Measurements from ENCODE around the gene DIAPH2.

Gene DIAPH2

DNA sequence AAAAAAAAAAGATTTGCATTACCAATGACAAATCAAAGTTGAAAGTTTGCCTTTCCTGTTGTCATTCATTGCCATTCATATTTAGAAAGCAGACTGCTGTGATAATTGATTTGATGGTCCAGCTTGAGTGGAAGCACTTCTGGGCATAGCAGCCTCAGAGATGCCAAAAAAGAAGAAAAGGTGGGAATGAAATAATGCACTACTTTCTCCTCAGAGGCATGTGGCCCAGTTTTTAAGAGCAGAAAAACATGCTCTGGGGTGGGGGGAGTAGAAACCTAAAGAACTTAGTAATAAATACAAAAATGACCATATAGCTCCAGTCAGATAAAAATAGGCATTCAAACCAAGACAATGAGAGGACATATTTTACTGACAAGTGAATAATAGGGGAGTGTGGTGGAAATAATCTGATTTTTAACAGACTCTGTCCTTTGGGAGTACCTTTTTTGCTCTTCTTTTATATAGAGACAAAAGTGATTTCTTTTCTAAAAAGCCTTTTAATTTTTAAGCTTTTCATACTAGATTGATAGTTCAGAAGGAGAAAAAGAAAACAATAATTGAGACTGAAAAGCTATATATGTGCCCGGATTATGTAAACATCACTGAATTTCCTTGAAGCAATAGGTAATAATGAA, 798.1 kb downstream of the DIAPH2 start:
- no peak for TF ChIP-seq GATA3 (IDR thresholded peaks at IDR 0.05; ENCODE audit: low read depth, low read length)
- TF ChIP-seq GATA2 (IDR thresholded peaks at IDR 0.05; ENCODE audit: low read depth, low read length) = no peak

DNA sequence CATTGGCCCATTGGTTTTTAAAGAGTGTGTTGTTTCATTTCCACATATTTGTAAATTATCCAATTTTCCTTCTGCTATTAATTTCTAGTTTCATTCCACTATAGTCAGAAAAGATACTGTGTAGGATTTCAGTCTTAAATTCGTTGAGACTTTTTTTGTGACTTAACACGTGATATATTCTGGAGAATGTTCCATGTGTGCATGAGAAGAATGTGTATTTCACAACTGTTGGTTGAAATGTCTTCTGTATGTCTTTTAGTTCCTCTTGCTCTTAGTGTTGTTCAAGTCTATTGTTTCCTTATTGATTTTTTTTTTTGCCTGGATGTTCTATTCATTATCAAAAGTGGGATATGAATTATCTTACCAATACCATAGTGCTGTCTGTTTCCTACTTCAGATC, 806.0 kb downstream of the DIAPH2 start:
- TF ChIP-seq GATA2 (IDR thresholded peaks at IDR 0.05; ENCODE audit: low read depth, low read length) = no peak
- no peak for TF ChIP-seq GATA3 (IDR thresholded peaks at IDR 0.05; ENCODE audit: low read depth, low read length)

DNA sequence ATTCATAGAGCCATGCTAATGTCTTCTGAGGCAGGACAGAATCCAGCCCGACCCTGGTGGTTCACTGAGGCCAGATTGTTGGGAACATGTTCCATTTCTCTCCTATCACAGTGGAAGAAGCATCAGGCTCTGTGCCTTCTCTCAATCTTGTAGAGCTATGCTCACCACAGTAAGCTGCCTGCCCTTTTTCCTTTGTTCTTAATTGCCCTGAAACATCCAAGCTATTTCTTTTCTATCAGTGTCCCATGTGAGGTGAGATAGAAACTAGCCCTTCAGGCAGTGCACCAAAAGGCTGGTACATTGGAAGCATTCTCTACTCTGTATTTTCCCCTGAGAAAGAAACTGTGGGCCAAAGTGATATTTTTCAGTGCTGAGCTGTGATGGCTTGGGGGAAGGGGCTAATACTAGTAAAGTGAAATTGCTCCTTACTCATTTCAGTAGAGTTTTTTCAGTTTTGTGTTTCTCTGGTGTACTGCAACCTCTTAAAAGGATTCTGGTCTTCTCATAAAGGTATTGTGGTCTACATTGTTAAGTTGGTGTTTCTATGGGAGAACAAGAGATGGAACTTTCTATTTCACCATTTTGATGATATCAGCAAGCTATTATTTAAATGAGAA, 810.2 kb downstream of the DIAPH2 start:
- TF ChIP-seq GATA2 (IDR thresholded peaks at IDR 0.05; ENCODE audit: low read depth, low read length) = no peak
- no peak for TF ChIP-seq GATA3 (IDR thresholded peaks at IDR 0.05; ENCODE audit: low read depth, low read length)

DNA sequence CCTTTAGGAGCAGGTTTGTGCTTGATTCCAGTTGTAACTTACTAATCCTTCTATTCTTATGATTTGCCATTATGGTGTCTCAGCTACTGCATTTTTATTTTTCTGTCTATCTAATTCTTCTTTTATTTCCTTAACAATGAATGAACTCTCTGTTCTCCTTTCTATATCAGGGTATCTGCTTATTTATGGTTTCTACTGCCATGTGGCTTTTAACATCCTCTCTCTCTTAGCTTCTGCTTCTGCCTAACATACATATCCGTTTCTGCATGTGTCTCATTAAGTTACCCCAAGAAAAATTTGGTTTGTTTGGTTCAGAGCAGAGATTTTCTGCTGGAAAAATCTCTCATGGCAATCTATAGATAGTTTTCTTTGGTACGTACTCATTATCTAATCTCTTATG, 813.5 kb downstream of the DIAPH2 start:
- TF ChIP-seq GATA3 (IDR thresholded peaks at IDR 0.05; ENCODE audit: low read depth, low read length) (no peak), GATA2 (IDR thresholded peaks at IDR 0.05; ENCODE audit: low read depth, low read length) (no peak)

DNA sequence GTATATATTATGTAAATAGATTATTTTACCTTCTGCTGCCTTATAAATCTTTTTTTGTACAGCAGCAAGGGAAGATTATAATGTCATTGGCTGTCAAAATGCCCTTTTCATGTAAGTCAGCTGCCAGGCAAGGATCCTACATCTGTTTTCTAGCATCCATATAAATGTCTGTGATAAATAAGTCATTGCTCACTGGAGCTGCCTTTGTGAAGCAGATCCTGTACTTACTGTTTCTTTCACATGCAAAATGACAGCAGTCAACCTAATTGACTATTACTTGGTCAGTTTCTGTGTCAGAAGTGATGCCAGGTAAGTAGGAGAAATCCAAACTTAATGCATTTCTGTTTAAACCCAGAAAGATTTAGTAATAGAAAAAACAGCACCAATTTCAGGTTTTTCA, 819.8 kb downstream of the DIAPH2 start:
- TF ChIP-seq GATA3 (IDR thresholded peaks at IDR 0.05; ENCODE audit: low read depth, low read length) (no peak), GATA2 (IDR thresholded peaks at IDR 0.05; ENCODE audit: low read depth, low read length) (no peak)

DNA sequence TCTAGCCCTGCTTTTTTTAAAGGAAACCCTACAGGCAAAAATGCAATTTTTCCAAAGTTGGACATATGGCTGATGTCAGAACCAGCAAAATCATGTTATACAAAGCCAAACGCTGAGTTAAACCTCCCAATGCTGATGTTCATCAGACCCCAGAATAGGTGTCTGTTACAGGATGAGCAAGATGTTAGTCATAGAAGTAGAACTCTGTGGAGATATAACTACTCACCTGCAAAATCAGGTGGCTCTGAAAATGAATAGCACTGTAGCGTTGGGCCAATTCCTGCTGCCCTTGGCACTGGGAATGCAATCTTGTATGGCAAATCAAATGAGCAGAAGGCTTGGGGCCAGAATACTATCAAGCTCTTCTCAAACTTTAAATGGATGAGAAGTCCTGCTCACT, 833.1 kb downstream of the DIAPH2 start:
- TF ChIP-seq GATA2 (IDR thresholded peaks at IDR 0.05; ENCODE audit: low read depth, low read length) = no peak
- no peak for TF ChIP-seq GATA3 (IDR thresholded peaks at IDR 0.05; ENCODE audit: low read depth, low read length)

DNA sequence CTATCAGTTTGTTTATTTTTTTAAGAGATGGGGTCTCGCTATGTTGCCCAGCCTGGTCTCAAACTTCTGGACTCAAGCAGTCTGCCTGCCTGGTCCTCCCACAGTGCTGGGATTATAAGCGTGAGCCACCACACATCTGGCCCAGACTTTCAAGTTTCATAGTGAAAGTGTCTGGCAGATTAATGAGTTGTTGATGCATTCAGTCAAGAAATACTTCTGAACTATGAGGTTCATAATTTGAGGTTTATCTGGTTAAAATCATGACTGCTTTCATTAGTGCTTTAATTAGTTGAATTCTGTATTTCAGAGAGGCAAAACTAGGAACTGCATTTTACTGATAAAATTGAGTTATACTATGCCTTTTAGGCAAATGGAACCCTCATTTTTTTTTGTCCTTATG, 837.7 kb downstream of the DIAPH2 start:
- TF ChIP-seq GATA3 (IDR thresholded peaks at IDR 0.05; ENCODE audit: low read depth, low read length) (no peak), GATA2 (IDR thresholded peaks at IDR 0.05; ENCODE audit: low read depth, low read length) (no peak)

DNA sequence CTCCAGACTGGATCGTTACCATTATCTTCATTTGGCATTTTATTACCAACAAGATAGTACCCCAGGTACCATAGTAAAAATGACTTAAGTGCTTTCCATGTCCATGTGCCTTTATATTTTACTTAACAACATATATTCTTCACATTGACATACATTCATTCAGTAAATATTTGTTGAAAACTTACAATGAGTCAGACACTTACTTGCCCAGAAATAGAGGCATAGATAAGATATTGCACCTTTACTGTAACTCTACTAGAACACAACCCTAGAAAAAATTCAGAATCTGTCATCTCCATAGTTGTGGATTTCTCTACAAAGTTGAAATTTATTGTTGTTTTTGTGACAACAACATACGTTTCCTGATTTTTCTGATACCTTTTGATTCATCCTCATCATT, 839.7 kb downstream of the DIAPH2 start:
- no peak for TF ChIP-seq GATA3 (IDR thresholded peaks at IDR 0.05; ENCODE audit: low read depth, low read length)
- TF ChIP-seq GATA2 (IDR thresholded peaks at IDR 0.05; ENCODE audit: low read depth, low read length) = no peak

DNA sequence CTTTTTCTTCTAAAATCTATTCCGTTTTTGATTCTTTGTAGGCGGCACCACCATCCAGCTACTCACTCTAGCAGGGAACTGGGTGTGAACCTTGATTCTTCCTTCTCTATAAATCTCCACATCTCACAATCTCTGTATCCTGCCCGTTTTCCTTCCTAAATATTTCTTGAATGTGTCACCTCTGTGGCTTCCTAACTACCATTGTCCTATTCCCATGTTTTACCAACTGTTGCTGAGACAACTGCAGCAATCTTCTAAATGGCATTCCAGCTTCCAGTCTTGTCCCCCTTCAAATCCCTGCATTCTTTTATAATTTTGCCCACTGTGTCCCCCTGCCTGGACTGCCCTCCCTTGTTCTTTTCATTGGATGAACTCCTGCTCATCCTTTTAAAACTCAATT, 840.4 kb downstream of the DIAPH2 start:
- no peak for TF ChIP-seq GATA3 (IDR thresholded peaks at IDR 0.05; ENCODE audit: low read depth, low read length)
- TF ChIP-seq GATA2 (IDR thresholded peaks at IDR 0.05; ENCODE audit: low read depth, low read length) = no peak

DNA sequence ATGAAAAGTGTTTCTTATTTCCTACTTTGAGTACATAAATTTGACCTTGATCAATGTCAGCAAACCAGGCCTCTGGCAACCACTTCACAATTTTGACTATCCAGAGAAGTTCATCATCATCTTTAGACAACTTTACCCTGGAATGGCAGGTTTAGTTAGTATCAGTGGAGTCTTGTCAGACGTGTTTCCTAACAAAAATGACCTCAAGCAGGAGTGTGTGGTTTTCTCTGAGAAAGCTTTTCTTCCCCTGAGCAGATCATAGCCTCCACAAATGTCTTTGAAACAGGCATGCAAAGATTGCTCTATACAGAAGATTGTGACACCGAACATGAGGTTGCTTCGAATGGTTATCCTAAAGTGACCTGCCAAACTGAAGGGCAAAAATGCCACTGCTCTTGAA, 841.3 kb downstream of the DIAPH2 start:
- TF ChIP-seq GATA3 (IDR thresholded peaks at IDR 0.05; ENCODE audit: low read depth, low read length) = no peak
- TF ChIP-seq GATA2 (IDR thresholded peaks at IDR 0.05; ENCODE audit: low read depth, low read length) = no peak

DNA sequence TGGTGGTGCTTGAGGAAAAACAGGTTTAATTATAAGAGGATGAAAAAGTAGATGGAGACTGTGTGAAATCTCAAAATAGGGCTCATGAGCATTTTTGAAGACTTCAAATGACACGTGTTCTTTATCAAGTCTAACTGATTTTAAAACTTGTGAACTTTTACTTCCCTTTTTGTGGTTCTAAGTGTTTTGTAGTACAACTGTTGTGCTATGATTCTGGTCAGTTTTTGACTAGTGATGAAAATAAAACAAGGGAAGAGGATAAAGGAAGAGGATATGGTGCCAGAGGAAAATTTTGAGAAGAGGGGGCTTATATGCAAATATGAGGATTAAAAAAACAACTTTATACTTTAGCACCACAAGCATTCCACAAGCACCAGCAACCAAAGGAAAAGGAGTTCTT, 843.1 kb downstream of the DIAPH2 start:
- no peak for TF ChIP-seq GATA2 (IDR thresholded peaks at IDR 0.05; ENCODE audit: low read depth, low read length)
- TF ChIP-seq GATA3 (IDR thresholded peaks at IDR 0.05; ENCODE audit: low read depth, low read length) = no peak

DNA sequence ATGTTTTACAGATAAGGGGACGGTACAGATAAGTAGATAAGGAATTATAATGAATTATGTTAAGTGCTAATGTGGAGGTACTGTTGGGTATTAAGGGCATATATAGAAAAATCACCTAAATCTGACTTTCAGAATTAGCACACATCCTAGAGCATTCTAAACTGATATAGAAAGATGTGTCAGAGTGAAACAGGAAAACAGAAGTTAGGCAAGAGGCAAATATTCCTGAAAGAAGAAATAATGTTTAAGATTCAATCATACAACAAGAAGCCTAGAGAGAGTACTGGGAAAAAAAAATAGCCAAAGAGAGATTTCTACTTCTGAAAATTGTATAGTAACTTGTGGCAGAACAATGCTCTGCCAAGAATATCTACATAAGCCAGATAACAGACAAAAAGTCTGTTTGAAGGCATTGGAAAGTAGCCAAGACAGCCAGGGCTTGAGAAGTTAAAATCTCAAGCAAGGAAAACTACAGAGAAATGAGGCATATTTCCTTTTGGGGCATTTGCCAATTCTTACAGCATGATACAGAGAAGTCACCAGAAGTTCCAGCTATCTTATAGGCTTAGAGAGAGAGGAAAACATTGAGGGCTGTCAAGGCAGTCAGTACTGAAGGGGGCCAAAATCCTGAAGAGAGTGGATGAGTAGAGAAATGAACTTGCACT, 845.0 kb downstream of the DIAPH2 start:
- no peak for TF ChIP-seq GATA3 (IDR thresholded peaks at IDR 0.05; ENCODE audit: low read depth, low read length)
- no peak for TF ChIP-seq GATA2 (IDR thresholded peaks at IDR 0.05; ENCODE audit: low read depth, low read length)

DNA sequence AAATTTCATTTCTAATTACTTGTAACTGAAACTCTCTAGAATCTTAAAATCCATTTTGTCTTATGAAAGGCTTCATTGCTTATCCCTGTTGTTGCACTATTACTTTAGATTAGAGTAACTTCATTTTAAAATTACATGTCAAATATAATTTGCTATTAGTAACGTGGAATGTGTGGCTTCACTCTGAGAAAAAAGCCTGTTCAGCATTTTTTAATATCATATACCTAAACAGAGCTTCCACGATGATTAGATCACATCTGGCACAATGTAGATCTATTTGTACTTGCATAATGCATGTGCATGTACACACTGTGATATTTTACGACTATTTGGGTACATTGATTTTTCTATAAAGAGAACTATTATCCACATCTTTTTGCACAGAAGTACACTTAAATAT, 847.2 kb downstream of the DIAPH2 start:
- TF ChIP-seq GATA3 (IDR thresholded peaks at IDR 0.05; ENCODE audit: low read depth, low read length) (no peak), GATA2 (IDR thresholded peaks at IDR 0.05; ENCODE audit: low read depth, low read length) (no peak)

DNA sequence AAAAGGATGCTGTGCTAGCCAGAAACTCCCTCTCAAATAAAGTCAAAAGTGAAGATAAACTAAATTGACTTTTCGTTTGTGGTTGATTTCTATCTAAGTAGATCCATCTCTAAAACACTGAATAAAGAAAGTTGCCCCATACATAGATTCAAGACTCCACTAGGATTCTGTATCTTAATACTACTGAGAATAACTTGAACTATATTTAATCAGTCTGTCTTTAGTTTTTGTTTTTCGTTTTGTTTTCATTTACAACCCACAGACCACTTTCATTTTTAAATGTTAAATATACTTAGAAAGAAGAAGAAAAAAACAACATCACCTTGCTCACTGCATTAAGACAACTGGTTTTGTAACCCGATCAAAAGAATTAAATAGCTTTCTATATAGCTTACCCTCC, 854.1 kb downstream of the DIAPH2 start:
- TF ChIP-seq GATA2 (IDR thresholded peaks at IDR 0.05; ENCODE audit: low read depth, low read length) (no peak), GATA3 (IDR thresholded peaks at IDR 0.05; ENCODE audit: low read depth, low read length) (no peak)

DNA sequence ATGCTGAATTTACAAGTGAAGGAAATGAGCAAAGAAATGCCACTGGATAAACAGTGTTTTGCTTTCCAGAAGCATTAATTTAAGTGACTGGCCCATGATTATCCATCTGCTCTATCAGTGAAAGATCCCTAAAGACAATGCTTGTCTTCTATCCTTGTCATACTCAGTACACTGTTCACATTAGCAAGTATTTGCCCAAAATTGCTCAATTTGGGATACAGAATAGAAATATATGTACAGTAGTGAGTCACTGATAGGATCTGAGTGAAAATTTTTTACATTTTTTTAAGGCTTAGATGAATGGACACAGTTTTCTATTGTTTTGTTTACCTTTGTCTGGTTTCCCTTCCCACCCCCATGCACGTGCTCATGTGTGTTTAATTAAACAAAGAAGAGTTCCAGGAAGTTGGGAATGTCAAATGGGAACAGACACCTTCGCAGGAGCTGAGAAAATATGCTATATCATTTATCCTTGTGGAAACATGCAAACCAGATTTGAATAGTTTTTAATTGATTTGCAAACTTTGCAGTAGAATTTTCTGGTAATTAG, 855.4 kb downstream of the DIAPH2 start:
- TF ChIP-seq GATA3 (IDR thresholded peaks at IDR 0.05; ENCODE audit: low read depth, low read length) (no peak), GATA2 (IDR thresholded peaks at IDR 0.05; ENCODE audit: low read depth, low read length) (no peak)

All from SH-SY5Y (cell line).